Spleen (tissue), 7 donors: ENCODE results near the gene TBC1D9.

Source experiments
- POLR2A ChIP-seq, 3 donors: fragments of 450-650 bp; IDR thresholded peaks; one replicate each; pipeline ENCODE4 v1.5.1; 2017; ENCODE audit warnings: antibody characterized with exemption in 3 of 3, mild to moderate bottlenecking in 1 of 3
- POLR2AphosphoS5 ChIP-seq, 3 donors: sonication (generic); formaldehyde crosslinking; IDR thresholded peaks; one replicate each; pipeline ENCODE4 v1.5.1; 2017; ENCODE audit warnings: antibody characterized with exemption in 3 of 3
- TF ChIP-seq, protein P1 (sequence below), 11 experiments: fragments of 200-600 bp in 7 of 11; fragments of 450-650 bp in 4 of 11; sonication (generic) in 4 of 11; IDR thresholded peaks in 8 of 11; conservative IDR thresholded peaks in 3 of 11; 1 replicate in 7 of 11; 2 replicates in 4 of 11; pipeline versions ENCODE4 v1.4.0 to v1.8.0; 2016 to 2021; ENCODE audit warnings: antibody characterized with exemption in 11 of 11, inconsistent platforms in 4 of 11, mild to moderate bottlenecking in 1 of 11
- donor health status: DM: no; HTN: no; CAD: no; lungs with moderate emphysema.
- donor health status: DM: no; HTN: no; CAD: no.
- donor health status: DM: no; HTN: no; CAD: no.

DNA sequence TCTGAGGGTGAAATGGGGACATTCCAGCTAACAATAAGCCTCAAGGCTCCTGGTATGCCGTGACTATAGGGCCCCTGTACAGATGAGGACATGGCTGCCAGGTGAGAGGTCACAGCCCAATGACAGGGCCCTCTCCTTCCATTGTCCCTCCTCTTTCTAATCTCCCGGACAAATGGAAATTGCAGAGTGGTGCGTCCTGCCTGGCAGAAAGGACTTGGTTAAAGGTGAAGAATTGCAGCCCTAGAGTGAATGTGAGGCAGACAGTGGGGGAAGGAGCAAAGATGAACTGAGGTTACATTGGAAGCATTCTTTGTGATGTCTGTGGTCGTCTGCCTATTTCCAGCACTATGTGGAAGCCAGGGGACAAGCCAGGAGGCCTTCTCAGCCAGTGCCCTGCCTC is 180.7 kb downstream of the TBC1D9 start:
- TF ChIP-seq POLR2A (IDR thresholded peaks at IDR 0.05) (no peak), POLR2AphosphoS5 (IDR thresholded peaks at IDR 0.05) (no peak)
- TF ChIP-seq, protein P1, sequence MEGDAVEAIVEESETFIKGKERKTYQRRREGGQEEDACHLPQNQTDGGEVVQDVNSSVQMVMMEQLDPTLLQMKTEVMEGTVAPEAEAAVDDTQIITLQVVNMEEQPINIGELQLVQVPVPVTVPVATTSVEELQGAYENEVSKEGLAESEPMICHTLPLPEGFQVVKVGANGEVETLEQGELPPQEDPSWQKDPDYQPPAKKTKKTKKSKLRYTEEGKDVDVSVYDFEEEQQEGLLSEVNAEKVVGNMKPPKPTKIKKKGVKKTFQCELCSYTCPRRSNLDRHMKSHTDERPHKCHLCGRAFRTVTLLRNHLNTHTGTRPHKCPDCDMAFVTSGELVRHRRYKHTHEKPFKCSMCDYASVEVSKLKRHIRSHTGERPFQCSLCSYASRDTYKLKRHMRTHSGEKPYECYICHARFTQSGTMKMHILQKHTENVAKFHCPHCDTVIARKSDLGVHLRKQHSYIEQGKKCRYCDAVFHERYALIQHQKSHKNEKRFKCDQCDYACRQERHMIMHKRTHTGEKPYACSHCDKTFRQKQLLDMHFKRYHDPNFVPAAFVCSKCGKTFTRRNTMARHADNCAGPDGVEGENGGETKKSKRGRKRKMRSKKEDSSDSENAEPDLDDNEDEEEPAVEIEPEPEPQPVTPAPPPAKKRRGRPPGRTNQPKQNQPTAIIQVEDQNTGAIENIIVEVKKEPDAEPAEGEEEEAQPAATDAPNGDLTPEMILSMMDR (IDR thresholded peaks at IDR 0.05 in 8 of 11, conservative IDR thresholded peaks at IDR 0.05 in 3 of 11): no peak
